Parathyroid adenoma (tissue), 2 donors: ENCODE data around the gene MT1G.
"Not testable (repeated sequence)": the region's sequence is repeated elsewhere in the genome, so short reads cannot be mapped to it uniquely, and the experiment has no call there.

Experiments
- H2AFZ ChIP-seq: fragments of 300-600 bp; sonication (generic); one replicate; pipeline ENCODE4 v1.7.0; 2017; ENCODE audit warnings: antibody characterized with exemption, mild to moderate bottlenecking
- H3K27ac ChIP-seq: fragments of 300-600 bp; sonication (generic); one replicate; pipeline ENCODE4 v1.7.0; 2017
- H3K27me3 ChIP-seq: fragments of 300-600 bp; sonication (generic); one replicate; pipeline ENCODE4 v1.7.0; 2017; ENCODE audit warnings: low read length; ENCODE audit not compliant: control insufficient read depth, insufficient read depth
- H3K36me3 ChIP-seq: fragments of 300-600 bp; sonication (generic); one replicate; pipeline ENCODE4 v1.7.0; 2017; ENCODE audit warnings: low read length; ENCODE audit not compliant: control insufficient read depth, insufficient read depth
- H3K4me1 ChIP-seq: fragments of 300-600 bp; sonication (generic); one replicate; pipeline ENCODE4 v1.7.0; 2017; ENCODE audit warnings: control low read depth
- H3K4me2 ChIP-seq: fragments of 300-600 bp; sonication (generic); one replicate; pipeline ENCODE4 v1.7.0; 2017; ENCODE audit warnings: low read length
- H3K4me3 ChIP-seq: fragments of 300-600 bp; sonication (generic); one replicate; pipeline ENCODE4 v1.7.0; 2017; ENCODE audit warnings: low read depth, low read length
- H3K79me2 ChIP-seq: fragments of 300-600 bp; sonication (generic); one replicate; pipeline ENCODE4 v1.7.0; 2017; ENCODE audit warnings: control low read depth
- H3K9ac ChIP-seq: fragments of 300-600 bp; sonication (generic); one replicate; pipeline ENCODE4 v1.7.0; 2017; ENCODE audit warnings: mild to moderate bottlenecking
- H3K9me3 ChIP-seq: fragments of 300-600 bp; sonication (generic); one replicate; pipeline ENCODE4 v1.7.0; 2017; ENCODE audit warnings: low read length; ENCODE audit not compliant: control insufficient read depth
- TF ChIP-seq, protein P1 (sequence below): fragments of 300-600 bp; sonication (generic); IDR thresholded peaks from one replicate; pipeline ENCODE4 v1.7.0; 2017; ENCODE audit warnings: antibody characterized with exemption, mild to moderate bottlenecking
- donor health status: primary hyperparathyroidism.

The MT1G gene

DNA sequence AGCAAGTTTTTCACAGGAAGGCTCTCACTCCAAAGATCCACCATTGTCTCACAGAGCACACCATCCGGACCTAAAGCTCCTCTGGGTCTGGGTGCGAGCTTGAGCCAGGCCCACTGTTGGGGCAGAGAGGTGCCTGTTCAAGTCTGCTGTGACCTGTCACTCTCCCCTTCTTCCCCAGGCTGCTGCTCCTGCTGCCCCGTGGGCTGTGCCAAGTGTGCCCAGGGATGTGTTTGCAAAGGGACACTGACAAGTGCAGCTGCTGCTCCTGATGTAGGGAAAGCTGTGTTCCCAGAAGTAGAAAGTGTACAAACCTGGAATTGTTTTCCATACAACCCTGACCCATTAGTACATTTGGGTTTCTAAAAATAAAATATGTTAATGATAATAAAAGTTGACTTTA, 9.6 kb upstream of the MT1G start:
- Histone ChIP-seq H3K27me3 (no peaks in the 10 kb centered on the region), H3K9ac (no peak overlapping the region), H3K4me2 (no peak overlapping the region), H3K4me3 (no peak overlapping the region), H3K27ac (no peak overlapping the region), H3K9me3 (no peaks in the 10 kb centered on the region), H2AFZ (no peak overlapping the region), H3K36me3 (no peaks in the 10 kb centered on the region), H3K79me2 (no peaks in the 10 kb centered on the region), H3K4me1 (no peaks in the 10 kb centered on the region)
- TF ChIP-seq, protein P1, sequence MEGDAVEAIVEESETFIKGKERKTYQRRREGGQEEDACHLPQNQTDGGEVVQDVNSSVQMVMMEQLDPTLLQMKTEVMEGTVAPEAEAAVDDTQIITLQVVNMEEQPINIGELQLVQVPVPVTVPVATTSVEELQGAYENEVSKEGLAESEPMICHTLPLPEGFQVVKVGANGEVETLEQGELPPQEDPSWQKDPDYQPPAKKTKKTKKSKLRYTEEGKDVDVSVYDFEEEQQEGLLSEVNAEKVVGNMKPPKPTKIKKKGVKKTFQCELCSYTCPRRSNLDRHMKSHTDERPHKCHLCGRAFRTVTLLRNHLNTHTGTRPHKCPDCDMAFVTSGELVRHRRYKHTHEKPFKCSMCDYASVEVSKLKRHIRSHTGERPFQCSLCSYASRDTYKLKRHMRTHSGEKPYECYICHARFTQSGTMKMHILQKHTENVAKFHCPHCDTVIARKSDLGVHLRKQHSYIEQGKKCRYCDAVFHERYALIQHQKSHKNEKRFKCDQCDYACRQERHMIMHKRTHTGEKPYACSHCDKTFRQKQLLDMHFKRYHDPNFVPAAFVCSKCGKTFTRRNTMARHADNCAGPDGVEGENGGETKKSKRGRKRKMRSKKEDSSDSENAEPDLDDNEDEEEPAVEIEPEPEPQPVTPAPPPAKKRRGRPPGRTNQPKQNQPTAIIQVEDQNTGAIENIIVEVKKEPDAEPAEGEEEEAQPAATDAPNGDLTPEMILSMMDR = no peak

DNA sequence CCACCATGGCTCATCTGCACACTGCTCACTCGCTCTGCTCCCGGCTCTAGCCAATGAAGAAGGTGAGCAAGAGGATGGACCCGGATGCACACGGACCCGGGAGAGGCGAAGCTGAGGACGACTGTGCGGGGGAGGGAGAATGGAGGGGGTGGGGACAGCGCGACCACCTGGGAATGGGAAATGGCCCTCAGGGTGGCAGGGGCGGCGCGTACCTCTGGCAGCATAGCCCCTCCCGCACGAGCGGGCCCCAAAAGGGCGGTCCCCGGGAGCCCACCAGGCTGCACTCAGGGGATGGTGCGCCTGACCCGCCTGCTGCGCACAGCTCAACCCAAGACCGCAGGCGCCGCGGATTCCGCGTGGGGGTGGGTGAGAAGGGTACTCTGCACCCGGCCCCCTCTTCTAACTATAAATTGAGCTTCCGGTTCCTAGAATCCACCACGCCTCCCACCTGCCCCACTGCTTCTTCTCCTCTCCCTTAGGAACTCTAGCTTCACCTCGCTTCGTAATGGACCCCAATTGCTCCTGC, 7.9 kb upstream of the MT1G start:
- H3K27me3 ChIP-seq = no peaks in the 10 kb centered on the region
- H3K4me2 ChIP-seq = no peak overlapping the region

DNA sequence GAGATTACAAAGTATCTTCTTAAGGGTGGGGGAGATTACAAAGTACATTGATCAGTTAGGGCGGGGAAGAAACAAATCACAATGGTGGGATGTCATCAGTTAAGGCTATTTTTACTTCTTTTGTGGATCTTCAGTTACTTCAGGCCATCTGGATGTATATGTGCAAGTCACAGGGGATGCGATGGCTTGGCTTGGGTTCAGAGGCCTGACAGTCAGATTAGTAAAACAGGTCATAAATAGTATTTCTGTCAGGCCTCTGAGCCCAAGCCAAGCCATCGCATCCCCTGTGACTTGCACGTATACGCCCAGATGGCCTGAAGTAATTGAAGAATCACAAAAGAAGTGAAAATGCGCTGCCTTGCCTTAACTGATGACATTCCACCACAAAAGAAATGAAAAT, 6.7 kb upstream of the MT1G start:
- H2AFZ ChIP-seq, H3K4me1 ChIP-seq, H3K4me2 ChIP-seq, H3K9me3 ChIP-seq, H3K27me3 ChIP-seq, H3K4me3 ChIP-seq, H3K79me2 ChIP-seq, H3K27ac ChIP-seq, H3K9ac ChIP-seq, H3K36me3 ChIP-seq: not testable (repeated sequence)

More for the DNA sequence above, 7.9 kb upstream of the MT1G start:
- TF ChIP-seq, protein P1 = no peak
- no peaks in the 10 kb centered on the region for H3K36me3 ChIP-seq
- no peak overlapping the region for H2AFZ ChIP-seq
- H3K9me3 ChIP-seq = no peaks in the 10 kb centered on the region
- H3K4me3 ChIP-seq = no peak overlapping the region
- H3K27ac ChIP-seq = no peak overlapping the region
- H3K9ac ChIP-seq = no peak overlapping the region
- no peaks in the 10 kb centered on the region for H3K79me2 ChIP-seq
- H3K4me1 ChIP-seq = no peaks in the 10 kb centered on the region

DNA sequence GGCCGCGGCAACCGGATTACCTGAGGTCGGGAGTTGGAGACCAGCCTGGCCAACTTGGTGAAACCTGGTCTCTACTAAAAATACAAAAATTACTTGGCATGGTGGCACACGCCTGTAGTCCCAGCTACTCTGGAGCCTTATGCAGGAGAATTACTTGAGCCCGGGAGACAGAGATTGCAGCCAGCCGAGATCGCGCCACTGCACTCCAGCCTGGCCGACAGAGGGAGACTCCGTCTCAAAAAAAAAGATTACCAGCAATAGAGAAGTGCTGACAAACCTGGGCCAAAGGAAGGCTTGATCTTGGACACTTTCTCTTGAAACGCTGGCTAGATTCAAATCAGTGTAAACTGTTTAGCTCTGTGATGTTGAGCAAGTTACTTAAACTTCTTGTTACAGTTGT, 6.1 kb upstream of the MT1G start:
- Histone ChIP-seq H3K4me3 (no peak overlapping the region), H3K4me2 (no peak overlapping the region), H3K9me3 (no peaks in the 10 kb centered on the region), H3K9ac (no peak overlapping the region), H3K4me1 (no peaks in the 10 kb centered on the region), H3K27me3 (no peaks in the 10 kb centered on the region), H3K27ac (no peak overlapping the region), H3K36me3 (no peaks in the 10 kb centered on the region), H3K79me2 (no peaks in the 10 kb centered on the region), H2AFZ (no peak overlapping the region)
- TF ChIP-seq, protein P1 = peak; percentile 82

DNA sequence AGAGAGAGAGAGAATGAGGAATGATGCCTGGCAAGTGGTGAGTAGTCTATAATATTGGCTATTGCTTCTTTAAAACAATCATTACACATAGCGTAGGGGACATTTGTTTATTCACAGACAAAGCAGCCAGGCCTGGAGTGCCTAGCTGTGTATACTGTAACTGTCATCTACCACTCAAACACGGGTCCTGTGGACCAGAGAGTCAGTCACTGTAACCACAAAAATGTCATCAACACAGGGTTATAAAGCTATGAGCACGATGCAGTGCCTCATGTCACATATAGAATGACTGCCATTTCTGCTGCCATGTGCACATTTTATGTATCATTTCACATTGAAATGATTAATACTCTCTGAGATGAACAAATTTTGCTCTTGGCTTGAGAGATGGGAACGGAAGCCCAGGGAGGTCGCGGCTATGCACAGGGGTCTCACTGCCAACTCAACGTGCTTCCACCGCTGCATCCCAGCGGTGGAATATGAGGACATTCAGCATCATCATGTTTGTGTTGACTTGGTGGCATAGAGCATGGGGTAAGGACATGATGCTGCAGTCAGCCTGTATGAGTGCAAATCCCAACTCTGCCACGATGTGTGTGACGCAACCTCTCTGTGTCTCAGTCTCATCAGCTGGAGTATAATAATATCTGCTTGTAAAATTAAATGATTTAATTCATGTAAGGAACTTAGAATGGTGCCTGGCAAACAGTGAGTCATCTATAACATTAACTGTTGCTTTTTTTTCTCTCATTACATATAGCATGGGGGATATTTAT, 5.1 kb upstream of the MT1G start:
- no peaks in the 10 kb centered on the region for H3K36me3 ChIP-seq

DNA sequence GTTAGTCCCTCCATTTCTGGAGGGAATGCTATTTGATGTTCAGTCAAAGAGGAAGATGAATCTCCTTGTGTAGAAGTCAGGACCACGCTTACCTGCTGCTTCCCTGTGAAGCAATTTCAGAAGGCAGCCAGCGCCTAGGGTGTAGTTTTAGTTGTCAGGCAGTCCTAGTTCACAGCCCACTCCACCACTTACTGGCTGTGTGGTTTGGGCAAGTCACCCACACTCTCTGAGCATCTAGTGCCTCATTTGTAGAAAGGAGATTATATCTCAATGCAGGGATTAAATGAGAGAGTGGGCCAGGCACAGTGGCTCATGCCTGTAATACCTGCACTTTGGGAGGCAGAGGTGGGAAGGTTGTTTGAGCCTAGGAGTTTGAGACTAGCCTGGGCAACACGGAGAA, 4.3 kb upstream of the MT1G start:
- not testable (repeated sequence) for H3K4me3 ChIP-seq, H3K27ac ChIP-seq, H3K9ac ChIP-seq, H3K4me1 ChIP-seq, H3K4me2 ChIP-seq, H3K9me3 ChIP-seq, H3K79me2 ChIP-seq, H2AFZ ChIP-seq, H3K27me3 ChIP-seq, H3K36me3 ChIP-seq

More for the DNA sequence above, 5.1 kb upstream of the MT1G start:
- no peak overlapping the region for H3K9ac ChIP-seq
- no peak overlapping the region for H3K4me2 ChIP-seq
- H3K9me3 ChIP-seq = no peaks in the 10 kb centered on the region
- no peak overlapping the region for H3K4me3 ChIP-seq
- TF ChIP-seq, protein P1 = no peak
- H3K4me1 ChIP-seq = no peaks in the 10 kb centered on the region
- H3K27me3 ChIP-seq = no peaks in the 10 kb centered on the region
- H3K27ac ChIP-seq = no peak overlapping the region
- no peak overlapping the region for H2AFZ ChIP-seq
- no peaks in the 10 kb centered on the region for H3K79me2 ChIP-seq

DNA sequence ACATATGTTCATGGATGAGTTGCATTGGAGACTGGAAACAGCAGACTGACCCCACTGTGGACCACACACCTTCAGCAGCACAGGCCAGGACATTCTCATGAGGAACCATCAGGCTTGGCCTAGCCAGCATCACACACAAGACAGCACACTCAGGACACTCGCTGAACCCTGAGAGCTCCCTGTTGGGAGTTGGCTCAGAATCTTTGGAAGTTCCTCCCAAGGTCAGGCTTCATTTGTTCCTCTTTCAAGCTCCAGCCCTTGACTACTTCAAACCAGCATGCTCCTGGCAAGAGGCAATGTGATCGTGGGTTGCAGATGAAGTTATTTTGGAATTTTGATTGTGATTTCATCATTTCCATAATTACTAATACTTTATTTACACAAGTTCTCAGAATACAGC, 3.8 kb upstream of the MT1G start:
- not testable (repeated sequence) for H3K4me2 ChIP-seq, H3K9me3 ChIP-seq, H3K27me3 ChIP-seq, H3K9ac ChIP-seq, H3K4me3 ChIP-seq, H2AFZ ChIP-seq, H3K27ac ChIP-seq, H3K4me1 ChIP-seq, H3K79me2 ChIP-seq, H3K36me3 ChIP-seq
